NK-92 (cell line): ENCODE measurements around the gene PSMA5.
"Not testable (repeated sequence)": the region's sequence is repeated elsewhere in the genome, so short reads cannot be mapped to it uniquely, and the experiment has no call there.

Experiments used
- DNase-seq: peaks from one replicate; lab custom pipeline; 2025; ENCODE audit not compliant: unreplicated experiment; lab: John Stamatoyannopoulos, UW

Gene PSMA5

DNA sequence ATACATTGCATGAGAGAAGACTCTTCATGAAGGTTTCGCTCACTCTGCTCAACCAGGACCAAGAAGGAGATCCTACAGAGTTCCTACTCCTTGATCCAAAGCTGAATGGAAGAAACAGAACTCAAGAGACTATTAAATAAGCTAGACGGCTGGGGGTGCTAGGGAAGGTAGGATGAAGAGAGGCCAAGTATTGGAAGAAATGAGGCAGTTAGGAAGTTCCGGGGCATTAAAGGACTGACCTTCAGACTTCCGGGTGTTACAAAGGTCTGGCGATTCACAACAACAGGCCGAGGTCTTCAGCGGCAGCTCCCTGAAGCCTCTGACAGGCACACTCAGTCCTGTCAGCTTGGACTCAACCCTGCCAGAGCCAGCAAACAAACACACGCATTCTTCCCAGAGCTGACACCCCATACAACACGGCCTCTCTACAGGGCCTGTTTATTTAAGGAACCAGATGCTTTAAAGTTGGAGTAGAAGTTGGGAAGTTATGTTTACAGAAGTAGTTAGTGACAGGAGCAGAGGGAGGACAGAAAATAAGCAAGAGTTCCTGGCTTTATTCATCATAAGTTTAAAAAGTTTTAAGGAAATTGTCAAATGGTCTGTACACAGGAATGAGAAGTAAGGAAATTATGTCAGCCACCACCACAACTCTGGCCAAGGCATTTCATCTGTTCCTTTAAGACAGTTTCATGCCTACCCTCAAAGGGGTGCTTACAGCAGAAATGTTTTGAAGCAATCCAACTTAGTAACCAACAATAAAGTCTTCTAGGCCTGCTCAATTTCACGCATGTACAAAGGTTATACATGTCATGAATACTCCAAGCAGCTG, 33.2 kb downstream of the PSMA5 start:
- DNase-seq = no peak

- no peak for DNase-seq
Measured at GRCh38 chr1:109392037-109392787, 34.0 kb downstream of the PSMA5 start.

- no peak for DNase-seq
Measured at GRCh38 chr1:109391626-109392025, 34.6 kb downstream of the PSMA5 start.

DNA sequence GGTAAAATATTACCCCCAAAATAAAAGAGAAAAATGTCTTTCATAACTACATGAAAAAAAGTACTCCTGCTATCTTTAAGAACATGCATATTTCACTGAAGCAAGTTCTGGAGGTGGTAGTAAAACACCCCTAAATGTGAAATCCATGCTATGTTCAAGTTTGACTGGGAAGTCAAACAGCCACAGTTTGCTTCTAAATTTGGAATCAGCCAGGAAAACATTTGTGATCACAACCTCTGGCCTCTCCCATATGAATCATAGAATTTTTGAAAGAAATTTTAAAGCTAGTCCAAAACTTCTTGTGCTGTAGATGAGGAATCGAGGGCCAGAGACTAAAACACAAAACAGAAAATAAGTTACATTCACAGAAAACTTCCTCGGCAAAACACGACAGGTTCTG, 35.1 kb downstream of the PSMA5 start:
- DNase-seq = no peak

GRCh38 chr1:109389638-109390341, 36.5 kb downstream of the PSMA5 start:
- no peak for DNase-seq

DNA sequence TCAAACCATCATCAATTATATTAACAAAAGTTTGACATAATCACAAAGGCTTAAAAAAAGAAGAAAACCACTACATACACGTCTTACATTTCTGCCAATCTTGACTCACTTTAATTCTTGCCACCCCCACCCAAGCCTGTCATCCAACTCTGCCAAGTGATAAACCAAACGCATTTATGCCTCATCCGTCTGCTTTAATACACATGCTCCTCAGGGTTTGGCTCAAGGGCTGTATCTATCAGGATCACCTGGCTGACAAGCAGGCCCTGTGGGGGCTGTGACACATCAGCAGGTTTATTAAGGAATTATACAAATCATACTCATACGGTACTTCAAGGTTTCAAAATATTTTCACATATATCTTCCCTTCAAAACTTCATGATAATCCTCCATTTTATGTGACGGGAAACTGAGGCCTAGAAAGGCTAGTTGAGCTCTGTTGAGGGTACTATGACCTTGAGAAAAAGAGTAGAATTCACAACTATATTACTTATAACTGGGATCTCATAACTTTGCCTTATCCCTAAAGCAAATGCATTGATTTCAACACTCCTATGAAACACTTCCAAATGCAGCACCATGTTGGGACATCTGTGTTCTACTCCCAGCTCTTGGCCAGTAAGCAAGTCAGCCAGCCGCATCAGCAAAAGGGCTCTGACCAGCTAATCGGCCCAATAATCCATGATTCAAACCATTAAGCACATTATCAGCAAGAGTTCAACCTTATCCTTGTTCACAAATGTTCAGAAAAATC, 37.2 kb downstream of the PSMA5 start:
- DNase-seq = no peak

DNA sequence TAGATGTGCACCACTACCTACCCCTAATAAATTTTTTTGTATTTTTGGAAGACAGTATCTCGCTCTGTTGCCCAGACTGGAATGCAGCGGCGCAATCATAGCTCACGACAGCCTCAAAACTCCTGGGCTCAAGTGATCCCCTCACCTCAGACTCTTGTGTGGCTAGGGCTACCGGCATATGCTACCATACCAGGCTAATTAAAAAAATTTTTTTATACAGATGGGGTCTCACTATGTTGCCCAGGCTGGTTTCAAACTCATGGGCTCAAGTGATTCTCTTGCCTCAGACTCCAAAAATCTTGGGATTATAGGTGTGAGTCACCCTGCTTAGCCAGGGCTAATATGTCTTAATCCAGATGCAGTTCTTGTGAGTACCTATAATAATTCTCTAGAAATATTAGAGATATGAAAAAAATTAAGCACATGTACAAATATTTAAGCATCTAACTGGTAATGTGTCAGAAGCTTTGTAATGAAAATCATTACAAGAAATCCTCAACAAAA, 38.0 kb downstream of the PSMA5 start:
- no peak for DNase-seq

DNA sequence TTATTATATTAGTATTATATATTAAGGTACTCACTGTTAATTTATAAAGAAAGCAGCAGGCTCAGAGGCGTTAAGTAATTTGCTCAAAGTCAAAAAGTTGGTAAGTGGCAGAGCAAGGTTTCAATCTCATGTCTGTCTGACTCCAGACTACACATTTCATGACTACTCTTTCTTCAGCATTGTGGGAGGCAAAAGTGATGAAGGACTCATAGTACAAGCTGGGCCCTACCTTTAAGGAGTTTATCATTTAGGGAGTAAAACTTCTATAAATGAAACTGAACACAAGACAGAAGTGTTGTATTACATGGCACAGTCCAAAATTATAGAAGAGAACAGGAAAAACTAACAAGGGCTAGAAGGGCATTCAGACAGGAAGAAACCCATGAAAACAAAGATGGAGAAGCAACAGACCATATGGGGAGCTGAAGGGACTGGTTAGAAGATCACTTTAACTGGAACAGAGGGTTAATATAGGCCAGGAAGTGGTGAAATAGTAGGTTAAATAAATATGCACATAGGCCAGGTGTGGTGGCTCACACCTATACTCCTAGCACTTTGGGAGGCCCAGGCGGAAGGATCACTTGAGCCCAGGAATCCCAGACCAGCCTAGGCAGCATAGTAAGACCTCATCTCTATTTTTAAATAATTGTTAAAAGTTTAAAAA, 40.1 kb downstream of the PSMA5 start:
- DNase-seq = no peak

- DNase-seq = no peak
Measured at GRCh38 chr1:109385417-109385816, 40.8 kb downstream of the PSMA5 start.

DNA sequence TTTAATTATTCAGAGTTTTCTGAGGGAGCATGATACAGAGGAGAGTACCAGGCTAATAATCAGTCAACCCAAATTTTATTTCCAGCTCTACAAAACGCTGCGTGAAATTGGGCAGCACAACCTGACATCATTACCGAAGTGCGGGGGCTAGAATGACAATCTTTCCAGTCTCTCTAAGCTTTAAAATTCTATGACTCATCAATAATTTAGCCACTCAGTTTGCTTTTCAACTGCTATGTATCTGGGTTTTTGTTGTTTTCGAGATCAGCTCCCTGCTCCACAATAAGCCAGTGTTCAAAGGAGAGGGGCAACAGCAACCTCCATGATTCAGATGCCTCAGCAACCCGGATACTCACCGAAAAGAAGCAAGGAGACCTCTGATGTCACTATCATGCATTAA, 42.4 kb downstream of the PSMA5 start:
- no peak for DNase-seq

DNA sequence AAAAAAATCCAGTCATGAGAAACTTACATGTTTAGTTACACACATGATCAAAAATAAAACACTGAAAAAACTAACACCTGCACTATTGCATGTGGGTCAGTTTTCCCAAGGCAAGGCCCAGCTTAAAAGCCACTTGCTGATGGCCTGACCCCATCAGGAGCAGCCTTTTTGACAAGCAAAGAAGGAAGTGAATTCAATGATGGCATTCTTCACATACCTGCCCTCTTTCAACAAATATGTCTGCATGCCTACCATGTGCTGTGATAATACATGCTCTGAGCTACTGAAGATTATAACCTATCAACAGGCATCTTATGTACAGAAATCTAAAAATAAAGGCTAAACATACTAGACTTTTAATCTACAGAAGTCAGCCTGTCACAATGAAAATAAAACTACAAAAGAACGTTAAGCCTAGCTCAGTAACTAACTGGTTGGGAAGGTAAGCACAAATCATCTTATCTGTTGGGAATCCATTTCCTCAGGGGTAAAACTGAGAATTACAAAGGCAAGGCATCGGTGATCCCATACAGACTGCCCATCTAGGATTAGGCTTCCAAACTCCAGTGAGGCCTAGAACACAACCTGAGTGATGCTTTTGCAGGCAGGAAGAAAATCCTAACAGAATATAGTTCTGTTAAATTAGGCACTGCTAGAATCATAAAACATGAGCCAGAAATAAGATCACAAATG, 43.0 kb downstream of the PSMA5 start:
- no peak for DNase-seq

GRCh38 chr1:109381573-109381972, 44.7 kb downstream of the PSMA5 start:
- DNase-seq = no peak

DNA sequence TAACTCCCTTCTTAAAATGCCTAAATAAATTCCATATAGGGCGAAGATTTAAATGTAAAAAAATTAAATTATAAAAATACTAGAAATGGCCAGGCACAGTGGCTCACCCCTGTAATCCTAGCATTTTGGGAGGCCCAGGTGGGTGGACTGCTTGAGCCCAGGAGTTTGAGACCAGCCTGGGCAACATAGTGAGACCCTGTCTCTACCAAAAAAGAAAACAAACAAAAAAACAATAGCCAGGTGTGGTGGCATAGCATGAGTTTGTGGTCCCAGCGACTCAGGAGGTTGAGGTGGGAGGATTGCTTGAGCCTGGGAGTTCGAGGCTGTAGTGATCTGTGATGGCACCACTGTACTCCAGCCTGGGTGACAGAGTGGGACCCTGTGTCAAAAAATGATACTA, 46.3 kb downstream of the PSMA5 start:
- DNase-seq = no peak

- DNase-seq = no peak
Measured at GRCh38 chr1:109379422-109379821, 46.8 kb downstream of the PSMA5 start.

DNA sequence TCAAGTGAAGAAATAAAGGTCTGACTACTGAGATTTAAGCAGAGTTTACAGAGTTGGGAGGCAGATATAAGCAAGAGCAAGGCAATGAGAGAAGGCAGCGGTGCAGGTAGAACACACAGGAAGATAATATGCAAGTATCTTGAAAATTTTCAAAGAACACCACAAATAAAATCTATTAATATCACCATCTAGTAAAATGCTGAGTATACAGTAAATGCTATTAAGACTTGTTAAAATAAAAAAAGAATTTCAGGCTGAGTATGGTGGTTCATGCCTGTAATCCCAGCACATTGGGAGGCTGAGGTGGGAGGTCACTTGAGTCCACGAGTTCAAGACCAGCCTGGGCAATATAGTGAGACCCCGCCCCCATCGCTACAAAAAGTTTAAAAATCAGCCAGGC, 48.5 kb downstream of the PSMA5 start:
- no peak for DNase-seq

- DNase-seq = not testable (repeated sequence)
Measured at GRCh38 chr1:109373696-109374095, 52.6 kb downstream of the PSMA5 start.

DNA sequence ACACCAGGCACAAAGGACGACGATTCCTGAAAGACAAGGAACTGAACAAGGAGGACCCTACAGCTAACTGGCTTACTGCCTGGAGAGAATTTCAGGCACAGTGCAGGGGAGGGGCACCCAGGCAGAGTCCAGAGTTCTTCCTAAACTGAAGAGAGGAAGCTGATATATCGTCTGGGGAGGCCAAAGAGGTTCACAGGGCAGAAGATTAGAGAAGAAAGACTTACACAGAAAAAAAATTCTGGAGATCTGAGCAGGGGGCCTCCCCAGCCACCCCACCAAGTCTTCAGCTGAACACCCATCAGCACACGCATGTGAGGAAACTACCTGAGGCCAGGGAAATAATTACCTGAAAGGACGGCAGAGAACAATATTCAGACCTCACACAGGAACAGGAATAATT, 53.1 kb downstream of the PSMA5 start:
- no peak for DNase-seq

- no peak for DNase-seq
Measured at GRCh38 chr1:109372281-109372680, 54.0 kb downstream of the PSMA5 start.

- no peak for DNase-seq
Measured at GRCh38 chr1:109371341-109371739, 54.9 kb downstream of the PSMA5 start.
